GM19099 (cell line): ENCODE results near the gene POLR2L.

ENCODE experiments used
- POLR2A ChIP-seq: IDR thresholded peaks from 3 replicates; pipeline ENCODE4 v1.6.1; 2011; ENCODE audit warnings: low read depth; ENCODE audit not compliant: insufficient read length; ENCODE audit errors: extremely low read depth

Gene POLR2L

GRCh38 chr11:875203-875602, 32.9 kb upstream of the POLR2L start:
- TF ChIP-seq POLR2A: no peak

GRCh38 chr11:873706-874105, 31.4 kb upstream of the POLR2L start:
- no peak for TF ChIP-seq POLR2A

GRCh38 chr11:872799-873198, 30.5 kb upstream of the POLR2L start:
- no peak for TF ChIP-seq POLR2A

- no peak for TF ChIP-seq POLR2A
Observed at GRCh38 chr11:871472-871871, 29.1 kb upstream of the POLR2L start.

- TF ChIP-seq POLR2A: no peak
Observed at GRCh38 chr11:870418-870817, 28.1 kb upstream of the POLR2L start.

- TF ChIP-seq POLR2A: no peak
Observed at GRCh38 chr11:870127-870413, 27.7 kb upstream of the POLR2L start.

- TF ChIP-seq POLR2A: no peak
Observed at GRCh38 chr11:869399-870126, 27.2 kb upstream of the POLR2L start.

GRCh38 chr11:868802-869201, 26.5 kb upstream of the POLR2L start:
- TF ChIP-seq POLR2A: no peak

GRCh38 chr11:868394-868793, 26.1 kb upstream of the POLR2L start:
- TF ChIP-seq POLR2A: no peak

GRCh38 chr11:867856-868358, 25.6 kb upstream of the POLR2L start:
- TF ChIP-seq POLR2A: no peak

- TF ChIP-seq POLR2A: no peak
Observed at GRCh38 chr11:866481-866880, 24.2 kb upstream of the POLR2L start.

- TF ChIP-seq POLR2A: no peak
Observed at GRCh38 chr11:865462-866430, 23.4 kb upstream of the POLR2L start.

GRCh38 chr11:864898-865297, 22.6 kb upstream of the POLR2L start:
- TF ChIP-seq POLR2A: no peak

GRCh38 chr11:863910-864827, 21.8 kb upstream of the POLR2L start:
- no peak for TF ChIP-seq POLR2A
